ENCODE data around the gene M1AP.
A peak's percentile ranks its signal among the peaks of the same experiment; 100 is the strongest.

The M1AP gene

DNA sequence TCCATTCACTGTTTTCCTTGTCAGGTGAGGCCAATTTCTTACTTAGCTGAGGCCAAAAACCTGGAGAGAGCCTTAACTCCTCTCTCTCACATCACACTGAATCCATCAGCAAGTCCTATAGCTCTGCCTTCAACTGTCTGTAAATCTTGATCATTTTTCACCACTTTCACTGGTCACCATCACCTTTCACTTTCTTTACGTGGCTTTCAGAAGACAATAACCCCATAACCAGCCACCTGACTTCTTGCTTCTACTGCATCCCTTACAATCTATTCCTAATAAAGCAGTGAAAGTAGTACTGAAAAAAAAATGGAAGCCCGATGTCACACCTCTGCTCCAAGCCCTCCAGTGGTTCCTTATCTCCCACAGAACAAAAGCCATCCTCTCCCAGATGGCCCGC is 102.1 kb downstream of the M1AP start:
- DNase-seq (ENCODE audit: low read depth) = no peak

DNA sequence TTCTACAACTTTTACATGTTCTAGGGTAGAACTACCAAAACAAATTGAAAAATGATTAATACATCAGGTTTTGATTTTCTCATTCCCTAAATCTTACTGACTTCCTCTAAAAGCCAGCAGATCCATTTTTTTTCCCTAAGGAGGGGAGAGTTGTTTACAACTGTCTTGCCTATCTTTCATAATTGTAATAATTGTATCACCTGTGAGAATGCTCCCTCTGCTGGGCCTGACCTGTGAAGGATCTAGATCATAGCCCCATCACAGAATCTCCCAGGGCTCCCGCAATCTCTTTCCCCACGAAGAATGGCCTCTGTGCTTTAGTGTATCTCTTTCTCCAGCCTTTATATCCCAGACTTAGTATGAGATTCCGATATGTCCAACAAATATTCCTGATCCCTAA is 103.5 kb downstream of the M1AP start:
- no peak for DNase-seq (ENCODE audit: low read depth)

DNA sequence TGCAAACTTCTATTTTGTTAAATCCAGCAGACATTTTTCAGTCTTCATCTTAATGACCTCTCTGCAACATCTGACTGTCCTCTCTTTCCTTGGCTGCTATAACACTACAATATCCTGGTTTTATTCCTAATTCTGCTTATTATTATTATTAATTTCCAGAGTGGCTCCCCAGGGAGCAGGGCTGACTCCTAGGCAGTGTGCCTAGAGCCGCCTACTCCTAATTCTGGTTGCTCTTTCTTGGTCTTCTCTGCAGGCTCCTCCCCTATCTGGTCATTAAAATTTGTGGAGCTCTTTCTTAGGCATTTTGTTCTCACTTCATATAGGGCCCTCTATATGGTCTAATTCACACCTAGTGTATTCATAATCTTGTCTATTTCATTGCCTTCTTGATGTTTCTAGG is 105.2 kb downstream of the M1AP start:
- no peak for DNase-seq (ENCODE audit: low read depth)

DNA sequence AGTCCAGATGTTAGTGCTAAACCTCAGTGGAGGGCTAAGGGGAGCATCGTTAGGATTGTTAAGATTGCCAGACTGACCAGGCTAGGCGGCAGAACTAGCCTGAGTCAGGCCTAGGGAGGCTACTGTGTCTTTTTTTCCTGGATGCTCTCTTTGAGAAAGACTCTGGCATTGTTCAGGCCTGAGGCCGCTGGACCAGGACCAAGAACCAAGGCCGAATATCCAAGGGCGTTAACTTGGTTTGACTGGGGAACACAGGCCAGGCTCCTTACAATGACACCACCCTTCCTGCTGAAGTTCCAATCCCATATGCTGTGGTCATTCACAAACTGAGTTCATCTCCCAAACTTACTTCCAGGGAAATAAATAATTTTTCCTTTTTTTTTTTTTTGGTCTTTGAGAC is 107.8 kb downstream of the M1AP start:
- DNase-seq (ENCODE audit: low read depth) = no peak

DNA sequence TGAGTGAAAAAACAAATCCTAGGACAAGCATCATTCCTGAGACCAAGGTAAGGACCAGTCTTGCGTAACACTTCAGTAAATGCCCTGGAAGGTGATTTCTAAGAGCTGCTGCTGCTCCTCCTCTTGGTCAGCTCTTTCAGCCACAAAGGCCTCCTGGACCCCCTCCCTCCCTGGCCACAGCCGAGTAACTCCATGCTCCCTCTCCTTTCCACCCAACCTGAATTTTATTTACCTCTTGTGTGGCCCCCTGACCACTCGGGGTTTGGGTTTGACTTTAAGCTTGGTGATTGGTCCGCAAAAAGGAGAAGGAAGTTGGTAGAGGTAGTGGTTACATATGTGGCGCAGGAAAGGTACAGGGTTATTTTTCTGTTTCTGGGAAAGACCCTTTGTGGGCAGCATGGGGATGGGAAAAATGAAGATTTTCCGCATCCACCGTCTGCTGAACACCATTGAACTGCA is 109.2 kb downstream of the M1AP start:
- DNase-seq (ENCODE audit: low read depth) = no peak

DNA sequence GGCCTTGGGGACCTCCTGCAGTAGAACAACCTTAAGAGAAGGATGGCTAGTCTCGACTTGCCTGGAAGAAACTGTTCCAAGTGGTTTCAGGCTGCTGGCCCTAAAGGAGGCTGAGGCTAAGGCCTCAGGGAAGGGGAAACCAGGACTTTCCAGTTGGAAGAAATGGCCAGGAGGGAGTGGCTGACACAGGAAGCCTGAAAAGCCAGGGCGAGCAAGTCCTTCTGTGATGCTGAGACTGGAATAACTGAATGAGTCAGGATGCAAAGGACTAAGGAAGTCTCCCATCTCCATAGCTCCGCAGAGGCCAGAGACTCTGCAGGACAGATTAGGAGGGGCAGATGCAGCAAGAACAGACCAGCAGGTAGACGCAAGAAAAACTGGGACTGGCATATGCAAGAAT is 111.0 kb downstream of the M1AP start:
- DNase-seq (ENCODE audit: low read depth) = no peak

DNA sequence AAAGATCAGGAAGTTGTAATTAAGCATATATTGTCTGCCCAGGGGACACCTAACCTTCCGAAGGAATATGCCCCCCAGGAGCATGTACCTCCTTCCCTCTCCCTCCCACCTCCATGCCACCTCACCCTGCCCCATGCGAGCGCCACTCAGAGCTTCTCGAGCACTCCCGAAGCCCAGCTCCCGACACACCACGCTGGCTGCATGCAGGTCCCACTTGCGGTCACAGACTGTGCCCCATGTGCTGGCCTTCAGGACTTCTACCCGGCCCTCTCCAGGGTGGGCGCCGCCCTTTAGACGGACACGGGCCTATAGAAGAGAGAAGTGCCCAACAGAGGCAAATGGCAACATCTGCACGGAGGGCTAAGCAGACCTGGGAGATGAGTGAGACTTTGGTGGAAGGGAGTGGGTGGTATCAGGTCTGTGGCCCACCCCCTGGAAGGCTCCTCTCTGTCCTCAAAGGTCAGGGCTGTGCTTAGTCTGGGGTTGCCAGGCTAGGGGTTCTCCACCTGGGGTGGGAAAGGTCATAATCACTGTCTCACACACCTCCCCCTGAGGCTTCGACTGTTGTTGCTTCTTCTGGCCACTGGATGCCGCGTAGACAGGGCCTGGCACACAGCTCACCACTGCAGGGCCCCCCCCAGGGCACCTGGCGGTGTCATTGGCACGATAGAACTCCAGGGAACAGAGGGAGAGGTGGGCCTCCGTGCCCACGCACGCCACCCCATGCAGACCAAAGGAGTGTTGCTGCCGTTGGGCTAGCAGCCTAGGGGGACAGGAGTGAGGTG is 111.8 kb downstream of the M1AP start:
- no peak for DNase-seq (ENCODE audit: low read depth)

DNA sequence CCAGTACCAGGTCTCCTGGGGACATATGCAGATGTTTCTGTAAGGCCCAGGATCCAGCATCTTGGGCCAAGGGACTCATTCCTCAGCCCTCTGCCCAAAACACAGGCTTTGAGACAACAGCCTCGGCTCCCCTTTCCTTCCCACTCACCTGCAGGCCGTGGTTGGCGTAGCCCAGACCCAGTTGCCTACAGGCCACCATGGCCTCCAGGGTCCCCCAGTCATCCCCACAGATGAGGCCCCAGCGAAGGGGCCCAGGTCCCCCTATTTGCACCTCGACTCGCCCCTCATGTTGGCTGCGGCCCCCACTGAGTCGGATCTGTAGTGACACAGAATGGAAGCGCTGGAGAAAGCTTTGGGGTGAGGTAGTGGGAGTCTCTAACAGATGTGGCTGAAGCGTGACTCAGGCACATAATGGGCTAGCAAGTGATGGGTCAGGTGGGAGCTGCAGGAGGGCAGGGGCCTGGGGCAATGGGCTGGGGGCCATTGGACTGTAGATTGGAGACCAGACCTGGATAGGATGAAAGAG is 112.6 kb downstream of the M1AP start:
- no peak for DNase-seq (ENCODE audit: low read depth)

DNA sequence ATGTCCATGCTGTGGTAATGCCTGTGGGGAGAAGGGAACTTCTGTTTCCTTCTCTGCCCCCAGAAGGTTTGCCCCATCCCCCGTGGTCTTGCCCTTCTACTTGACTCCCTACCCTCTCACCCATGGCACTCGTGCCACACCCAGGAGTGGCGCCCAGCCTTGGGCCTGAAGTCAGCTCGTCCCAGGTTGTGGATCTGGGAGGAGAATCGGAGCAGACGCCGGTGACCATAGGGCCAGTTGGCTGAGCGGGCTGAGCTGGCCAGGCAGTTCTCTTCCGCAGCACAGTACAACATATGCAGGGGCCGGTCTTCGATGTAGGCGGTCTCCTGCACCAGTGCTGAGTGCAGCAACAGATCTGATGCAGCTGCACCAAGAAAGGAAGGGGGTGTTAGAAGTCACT is 113.7 kb downstream of the M1AP start:
- DNase-seq (ENCODE audit: low read depth) = no peak

DNA sequence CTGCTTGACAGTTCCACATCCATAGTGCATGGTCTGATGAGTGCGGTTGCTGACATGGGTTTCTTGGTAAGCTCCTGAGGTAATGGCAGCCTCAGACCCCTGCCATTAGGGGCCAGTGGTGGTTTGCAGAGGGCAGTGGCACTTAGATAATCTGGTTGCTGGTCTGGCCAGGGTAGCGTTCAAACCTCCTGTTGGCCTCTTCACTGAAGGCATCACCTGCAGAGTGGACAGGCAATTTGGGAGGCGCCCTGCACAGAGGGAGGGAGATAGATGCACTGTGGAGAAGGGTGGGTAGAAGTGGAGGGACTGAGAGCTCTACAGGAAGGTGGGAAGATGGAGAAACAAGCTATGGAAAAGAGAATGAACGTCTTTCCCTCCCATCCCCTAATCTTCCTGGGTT is 114.7 kb downstream of the M1AP start:
- no peak for DNase-seq (ENCODE audit: low read depth)

DNA sequence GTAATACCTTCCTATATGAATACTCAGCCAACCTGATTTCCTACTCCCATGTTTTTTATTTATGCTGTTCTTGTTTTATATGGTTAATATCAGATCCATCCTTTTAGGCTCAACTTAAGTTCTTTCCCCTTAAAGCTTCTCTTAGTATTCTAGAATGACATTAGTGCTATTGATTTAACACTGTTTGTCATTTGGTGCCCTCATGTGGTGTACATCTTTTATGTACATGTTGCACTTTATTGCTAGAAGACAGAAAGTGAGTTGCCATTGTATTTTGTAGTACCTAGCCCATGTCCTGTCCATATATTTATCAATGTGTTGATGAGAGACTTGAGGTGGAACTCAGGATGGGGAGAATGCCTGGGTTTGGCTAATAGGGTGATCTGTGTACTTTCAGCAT is 115.9 kb downstream of the M1AP start:
- DNase-seq (ENCODE audit: low read depth) = no peak

DNA sequence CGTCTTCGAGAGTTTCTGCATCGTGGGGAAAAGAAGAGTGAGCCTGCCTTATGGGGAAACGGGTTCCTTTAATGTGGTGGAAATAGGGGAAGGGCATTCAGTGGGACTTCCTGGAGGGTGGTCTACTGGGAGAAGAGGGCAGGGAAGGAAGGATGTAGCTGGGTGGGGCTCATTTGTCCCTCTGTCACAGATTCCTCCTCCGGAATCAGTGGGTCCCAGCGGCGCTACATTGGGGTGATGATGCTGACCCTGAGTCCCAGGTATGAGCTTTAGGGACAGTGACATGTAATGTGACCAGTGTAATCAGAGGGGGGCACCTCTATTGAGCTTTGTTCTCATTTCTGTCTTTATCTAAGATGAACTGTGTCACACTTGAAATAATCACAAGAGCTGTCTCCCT is 116.5 kb downstream of the M1AP start:
- no peak for DNase-seq (ENCODE audit: low read depth)

DNA sequence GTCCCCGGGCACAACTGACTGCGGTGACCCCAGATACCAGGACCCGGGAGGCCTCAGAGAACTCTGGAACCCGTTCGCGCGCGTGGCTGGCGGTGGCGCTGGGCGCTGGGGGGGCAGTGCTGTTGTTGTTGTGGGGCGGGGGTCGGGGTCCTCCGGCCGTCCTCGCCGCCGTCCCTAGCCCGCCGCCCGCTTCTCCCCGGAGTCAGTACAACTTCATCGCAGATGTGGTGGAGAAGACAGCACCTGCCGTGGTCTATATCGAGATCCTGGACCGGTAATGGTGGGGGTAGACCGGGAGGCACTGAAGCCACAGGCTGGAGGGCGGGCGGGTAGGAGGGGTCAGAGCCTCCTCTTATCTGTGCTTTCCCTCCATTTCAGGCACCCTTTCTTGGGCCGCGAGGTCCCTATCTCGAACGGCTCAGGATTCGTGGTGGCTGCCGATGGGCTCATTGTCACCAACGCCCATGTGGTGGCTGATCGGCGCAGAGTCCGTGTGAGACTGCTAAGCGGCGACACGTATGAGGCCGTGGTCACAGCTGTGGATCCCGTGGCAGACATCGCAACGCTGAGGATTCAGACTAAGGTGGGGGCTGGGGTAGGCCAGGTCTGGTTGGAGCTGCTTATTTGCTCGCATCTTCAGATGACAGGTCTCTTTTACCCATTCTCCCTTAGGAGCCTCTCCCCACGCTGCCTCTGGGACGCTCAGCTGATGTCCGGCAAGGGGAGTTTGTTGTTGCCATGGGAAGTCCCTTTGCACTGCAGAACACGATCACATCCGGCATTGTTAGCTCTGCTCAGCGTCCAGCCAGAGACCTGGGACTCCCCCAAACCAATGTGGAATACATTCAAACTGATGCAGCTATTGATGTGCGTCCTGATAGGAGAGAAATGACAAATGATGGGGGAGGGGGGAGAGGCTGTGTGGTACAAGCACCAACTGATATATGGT is 117.6 kb downstream of the M1AP start:
- no peak for DNase-seq (ENCODE audit: low read depth)

DNA sequence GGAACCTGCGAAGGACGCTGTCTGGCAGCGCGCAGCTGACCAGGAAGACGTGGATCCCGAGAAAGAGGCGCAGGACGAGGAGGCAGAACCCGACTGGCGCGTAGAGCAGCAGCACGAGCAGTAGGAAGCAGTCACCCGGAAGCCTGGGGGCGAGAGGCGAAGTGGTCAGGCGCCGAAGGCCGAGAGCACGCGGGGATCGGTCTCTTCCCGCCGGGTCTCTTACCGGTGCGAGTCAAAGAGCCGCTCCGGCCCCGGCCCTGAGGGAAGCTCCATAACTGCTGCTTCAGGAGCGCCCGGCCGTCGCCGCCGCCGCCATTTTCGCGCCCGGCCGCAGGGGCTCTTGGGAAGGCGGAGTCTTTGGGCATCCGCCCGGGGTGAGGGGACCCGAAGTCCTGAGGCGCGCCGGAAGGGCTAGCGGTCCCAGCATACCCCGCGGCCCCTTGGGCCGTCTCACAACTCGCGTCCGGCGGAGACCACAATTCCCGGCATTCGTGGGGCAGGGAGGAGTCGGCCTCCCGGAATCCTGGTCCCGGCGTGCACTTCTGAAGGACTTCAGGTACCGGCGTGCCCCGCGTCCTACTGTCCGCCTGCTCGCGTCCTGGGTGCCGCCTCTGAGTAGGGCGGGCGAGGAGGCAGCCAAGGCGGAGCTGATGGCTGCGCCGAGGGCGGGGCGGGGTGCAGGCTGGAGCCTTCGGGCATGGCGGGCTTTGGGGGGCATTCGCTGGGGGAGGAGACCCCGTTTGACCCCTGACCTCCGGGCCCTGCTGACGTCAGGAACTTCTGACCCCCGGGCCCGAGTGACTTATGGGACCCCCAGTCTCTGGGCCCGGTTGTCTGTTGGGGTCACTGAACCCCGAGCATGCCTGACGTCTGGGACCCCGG is 118.5 kb downstream of the M1AP start, which contains the start of the genes AUP1 and HTRA2:
AUP1 (minus strand) TSS at position 350 of the 882 bp plus-strand sequence; CDS start at position 273, 77 bp downstream.
HTRA2 (plus strand) TSS at position 577 of the 882 bp plus-strand sequence; CDS start at position 651, 74 bp downstream.
- peak; percentile 75 for DNase-seq (ENCODE audit: low read depth)

DNA sequence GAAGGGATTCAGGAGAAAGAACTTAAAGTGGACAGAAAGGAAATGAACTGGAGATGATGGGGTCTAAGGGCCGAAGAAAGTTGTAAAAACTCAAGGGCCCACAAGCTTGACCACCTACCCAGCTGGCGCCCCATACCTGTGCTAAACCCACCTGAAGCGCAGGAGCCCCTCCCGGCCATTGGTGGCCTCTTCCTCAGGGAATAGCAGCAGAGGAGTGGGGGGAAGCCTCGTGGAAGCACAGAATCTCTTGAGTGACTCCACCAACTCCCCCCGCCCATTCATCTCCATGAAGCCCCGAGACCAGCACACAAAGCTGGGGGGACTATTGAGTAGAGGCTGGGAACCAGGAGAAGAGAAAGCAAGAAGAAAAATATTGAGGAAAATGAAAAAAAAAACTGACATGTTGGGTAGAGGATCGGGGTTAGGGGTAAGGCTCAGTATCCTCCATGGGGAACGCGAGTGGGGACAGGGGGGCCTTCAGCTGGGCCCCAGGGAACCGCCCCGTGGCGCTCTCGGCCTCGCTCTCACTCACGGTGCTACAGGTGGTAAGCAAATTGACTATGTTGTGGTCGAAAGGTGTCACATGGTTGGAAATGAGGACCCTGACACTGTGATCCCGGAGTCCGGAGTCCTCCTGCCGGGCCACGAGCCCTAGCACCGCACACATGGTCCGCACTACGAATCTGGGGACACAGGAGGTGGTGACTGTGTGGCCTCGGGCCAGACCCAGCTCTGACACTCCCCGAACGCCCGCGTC is 119.4 kb downstream of the M1AP start:
- DNase-seq (ENCODE audit: low read depth) = no peak

DNA sequence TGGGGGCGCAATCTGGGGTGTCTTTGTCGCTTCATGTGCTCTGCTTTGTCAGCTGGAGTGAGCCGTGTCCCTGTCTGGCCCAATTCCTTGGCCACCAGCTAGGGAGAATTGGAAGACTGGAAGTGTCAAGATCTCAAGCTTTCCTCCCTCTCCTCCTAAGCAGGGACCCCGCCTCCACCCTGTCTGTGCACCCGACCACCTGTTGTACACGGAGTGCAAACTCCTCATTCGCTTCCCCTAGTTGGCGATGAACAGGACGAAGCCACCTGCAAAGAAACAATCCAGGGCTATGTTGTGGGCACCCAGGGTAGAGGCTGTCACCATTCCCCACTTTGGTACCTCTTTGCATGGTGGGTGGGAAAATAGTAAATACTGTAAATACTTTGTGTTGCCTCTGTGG is 120.4 kb downstream of the M1AP start:
- DNase-seq (ENCODE audit: low read depth) = no peak

DNA sequence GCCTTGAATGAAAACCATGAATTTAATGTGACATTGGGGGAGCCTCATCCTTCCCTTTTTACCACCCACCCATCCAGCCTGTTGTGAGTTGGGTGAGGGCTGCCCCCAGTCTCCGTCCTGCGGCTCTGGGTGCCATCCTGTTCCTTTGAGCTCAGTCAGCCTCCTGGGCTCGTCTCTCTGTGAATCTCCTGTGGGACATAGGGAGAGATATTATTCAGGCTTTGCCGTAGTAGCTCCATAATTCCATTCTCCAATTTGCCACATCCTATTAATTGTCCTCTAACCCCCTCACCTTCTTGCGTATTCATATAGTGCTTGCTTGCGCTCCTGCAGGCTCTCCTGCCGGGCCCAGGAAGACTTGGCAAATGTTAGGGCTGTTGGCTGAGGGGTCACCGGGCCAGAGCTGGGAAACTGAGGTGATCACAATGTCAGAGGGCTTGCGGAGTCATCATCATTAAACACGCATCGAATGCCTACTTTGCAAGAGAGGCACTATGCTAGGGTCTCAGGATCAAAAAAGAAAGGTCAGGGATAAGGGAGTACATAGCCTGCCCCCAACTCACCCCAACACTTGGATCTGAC is 121.4 kb downstream of the M1AP start:
- no peak for DNase-seq (ENCODE audit: low read depth)

DNA sequence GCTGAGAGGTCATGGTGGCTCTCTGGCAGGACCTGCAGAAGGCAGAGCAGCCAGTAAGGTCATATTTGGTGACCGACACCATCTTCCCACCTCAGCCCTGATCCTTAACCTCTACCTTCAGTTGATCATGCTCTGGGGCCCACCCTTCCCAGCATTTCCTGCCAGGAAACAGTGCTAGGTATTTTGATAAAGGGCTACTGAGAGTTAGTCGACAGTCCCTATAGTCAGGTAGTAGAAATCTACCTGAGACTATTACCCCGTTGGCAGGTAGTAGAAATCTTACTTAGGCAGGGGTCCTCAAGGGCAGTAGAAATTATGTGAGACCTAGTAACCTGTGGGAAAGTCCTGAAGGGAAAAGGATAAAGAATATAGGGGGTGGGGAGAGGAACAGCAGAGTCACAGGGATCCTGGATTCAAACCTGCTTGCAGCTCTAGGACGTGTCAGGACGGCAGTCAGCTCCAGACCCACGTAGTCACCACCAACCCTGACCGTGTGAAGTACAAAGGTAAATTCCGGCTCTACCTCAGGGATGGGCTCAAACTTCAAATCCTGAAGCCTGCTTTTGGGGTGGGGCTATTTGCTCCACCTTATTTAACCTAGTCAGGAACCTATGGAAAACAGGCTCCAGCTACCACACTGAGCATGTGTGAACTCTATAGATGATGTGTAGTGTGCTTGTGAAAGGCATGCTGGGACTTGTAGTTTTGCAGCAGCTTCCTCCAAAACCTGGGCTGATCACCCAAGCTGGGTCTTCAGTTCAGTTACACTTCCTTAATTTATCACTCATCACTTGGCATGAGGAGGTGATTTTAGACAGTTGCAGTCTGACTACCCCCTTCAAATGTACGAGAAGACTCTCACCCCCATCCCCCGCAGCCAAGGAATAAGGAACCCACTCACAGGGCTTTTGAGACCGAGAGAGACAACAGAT is 122.1 kb downstream of the M1AP start, which contains the start of gene DQX1:
DQX1 (minus strand) TSS at position 515 of the 932 bp plus-strand sequence; CDS start at position 13, 502 bp downstream.
- DNase-seq (ENCODE audit: low read depth) = no peak
